BLaER1 (cell line): ENCODE data around the gene NT5C1A.

Source experiments
- H3K27ac ChIP-seq: shearing (Covaris generic); formaldehyde crosslinking; 2 replicates; pipeline ENCODE4 v1.8.1; 2022
- H3K27me3 ChIP-seq: shearing (Covaris generic); formaldehyde crosslinking; 2 replicates; pipeline ENCODE4 v1.8.1; 2022
- H3K36me3 ChIP-seq: shearing (Covaris generic); formaldehyde crosslinking; 2 replicates; pipeline ENCODE4 v1.8.1; 2022
- H3K4me1 ChIP-seq: shearing (Covaris generic); formaldehyde crosslinking; 2 replicates; pipeline ENCODE4 v1.8.1; 2022
- H3K4me2 ChIP-seq: shearing (Covaris generic); formaldehyde crosslinking; 2 replicates; pipeline ENCODE4 v1.8.1; 2022
- H3K4me3 ChIP-seq: shearing (Covaris generic); formaldehyde crosslinking; 2 replicates; pipeline ENCODE4 v1.8.1; 2022
- H3K9ac ChIP-seq: shearing (Covaris generic); formaldehyde crosslinking; 2 replicates; pipeline ENCODE4 v1.8.1; 2022
- H3K9me3 ChIP-seq: shearing (Covaris generic); formaldehyde crosslinking; 2 replicates; pipeline ENCODE4 v1.8.1; 2022
- H4K20me1 ChIP-seq: shearing (Covaris generic); formaldehyde crosslinking; 2 replicates; pipeline ENCODE4 v1.8.1; 2022
- Cebpa-rat ChIP-seq: shearing (Covaris generic); IDR thresholded peaks from 2 replicates; pipeline ENCODE4 v1.8.1; 2022

The NT5C1A gene

GRCh38 chr1:39645411-39646043 lies 26.4 kb downstream of the NT5C1A start:
- no peaks in the 10 kb centered on the region for H4K20me1 ChIP-seq
- no peaks in the 10 kb centered on the region for H3K27me3 ChIP-seq
- no peaks in the 10 kb centered on the region for H3K9me3 ChIP-seq
- H3K9ac ChIP-seq = no peak overlapping the region
- no peak overlapping the region for H3K4me3 ChIP-seq
- peak overlapping the region; percentile 52 for H3K27ac ChIP-seq
- H3K4me1 ChIP-seq = peaks cover 68% of the 10 kb centered on the region
- no peaks in the 10 kb centered on the region for H3K36me3 ChIP-seq
- H3K4me2 ChIP-seq = peak overlapping the region; percentile 83
- no peak for TF ChIP-seq Cebpa-rat

DNA sequence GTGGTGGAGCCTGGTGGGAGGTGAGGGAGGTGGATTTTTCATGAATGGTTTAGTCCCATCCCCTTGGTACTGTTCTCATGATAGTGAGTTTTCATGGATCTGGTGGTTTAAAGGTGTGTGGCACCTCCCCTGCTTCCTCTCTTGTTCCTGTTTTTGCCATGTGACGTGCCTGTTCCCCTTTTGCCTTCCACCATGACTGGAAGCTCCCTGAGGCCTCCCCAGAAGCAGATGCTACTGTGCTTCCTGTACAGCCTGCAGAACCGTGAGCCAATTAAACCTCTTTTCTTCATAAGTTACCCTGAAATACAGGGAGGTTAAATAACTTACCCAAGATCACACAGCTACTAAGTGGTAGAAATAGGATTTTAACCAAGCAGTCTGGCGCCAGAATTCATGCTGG lies 28.2 kb downstream of the NT5C1A start:
- H3K9me3 ChIP-seq = no peaks in the 10 kb centered on the region
- H3K27ac ChIP-seq = no peak overlapping the region; the same call in 1 of the 2 replicates
- no peaks in the 10 kb centered on the region for H3K36me3 ChIP-seq
- H3K4me2 ChIP-seq = no peak overlapping the region
- no peak for TF ChIP-seq Cebpa-rat
- peaks cover 80% of the 10 kb centered on the region for H3K4me1 ChIP-seq
- H3K9ac ChIP-seq = no peak overlapping the region
- no peak overlapping the region for H3K4me3 ChIP-seq
- H4K20me1 ChIP-seq = no peaks in the 10 kb centered on the region
- H3K27me3 ChIP-seq = no peaks in the 10 kb centered on the region

DNA sequence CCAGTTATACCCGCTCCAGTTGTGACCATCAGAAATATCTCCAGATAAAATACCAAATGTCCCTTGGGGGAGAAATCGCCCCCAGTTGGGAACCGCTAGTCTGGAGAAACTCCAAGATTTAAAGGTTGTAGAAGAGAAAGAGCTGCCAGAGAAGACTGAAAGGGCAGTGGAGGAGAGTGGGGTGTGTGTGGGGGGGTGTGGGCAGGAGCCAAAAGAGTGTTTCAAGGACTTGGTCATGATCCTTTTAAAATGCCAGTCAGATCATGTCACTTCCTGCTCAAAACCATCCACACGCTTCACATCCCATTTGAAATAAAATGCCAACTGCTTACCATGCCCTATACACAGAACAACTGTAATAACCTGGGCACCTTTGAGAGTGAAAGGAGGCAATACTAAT lies 29.1 kb downstream of the NT5C1A start:
- Histone ChIP-seq H4K20me1 (no peaks in the 10 kb centered on the region), H3K9me3 (no peaks in the 10 kb centered on the region), H3K27ac (peak overlapping the region; percentile 25), H3K9ac (no peak overlapping the region), H3K27me3 (no peaks in the 10 kb centered on the region), H3K36me3 (no peaks in the 10 kb centered on the region), H3K4me2 (peak overlapping the region; percentile 74), H3K4me3 (no peak overlapping the region), H3K4me1 (peaks cover 80% of the 10 kb centered on the region)
- no peak for TF ChIP-seq Cebpa-rat

GRCh38 chr1:39640861-39641260 lies 31.0 kb downstream of the NT5C1A start:
- Histone ChIP-seq H4K20me1 (no peaks in the 10 kb centered on the region), H3K36me3 (no peaks in the 10 kb centered on the region), H3K4me2 (no peak overlapping the region), H3K9ac (no peak overlapping the region), H3K4me1 (peaks cover 80% of the 10 kb centered on the region), H3K4me3 (no peak overlapping the region), H3K27ac (no peak overlapping the region), H3K27me3 (no peaks in the 10 kb centered on the region), H3K9me3 (no peaks in the 10 kb centered on the region)
- no peak for TF ChIP-seq Cebpa-rat

DNA sequence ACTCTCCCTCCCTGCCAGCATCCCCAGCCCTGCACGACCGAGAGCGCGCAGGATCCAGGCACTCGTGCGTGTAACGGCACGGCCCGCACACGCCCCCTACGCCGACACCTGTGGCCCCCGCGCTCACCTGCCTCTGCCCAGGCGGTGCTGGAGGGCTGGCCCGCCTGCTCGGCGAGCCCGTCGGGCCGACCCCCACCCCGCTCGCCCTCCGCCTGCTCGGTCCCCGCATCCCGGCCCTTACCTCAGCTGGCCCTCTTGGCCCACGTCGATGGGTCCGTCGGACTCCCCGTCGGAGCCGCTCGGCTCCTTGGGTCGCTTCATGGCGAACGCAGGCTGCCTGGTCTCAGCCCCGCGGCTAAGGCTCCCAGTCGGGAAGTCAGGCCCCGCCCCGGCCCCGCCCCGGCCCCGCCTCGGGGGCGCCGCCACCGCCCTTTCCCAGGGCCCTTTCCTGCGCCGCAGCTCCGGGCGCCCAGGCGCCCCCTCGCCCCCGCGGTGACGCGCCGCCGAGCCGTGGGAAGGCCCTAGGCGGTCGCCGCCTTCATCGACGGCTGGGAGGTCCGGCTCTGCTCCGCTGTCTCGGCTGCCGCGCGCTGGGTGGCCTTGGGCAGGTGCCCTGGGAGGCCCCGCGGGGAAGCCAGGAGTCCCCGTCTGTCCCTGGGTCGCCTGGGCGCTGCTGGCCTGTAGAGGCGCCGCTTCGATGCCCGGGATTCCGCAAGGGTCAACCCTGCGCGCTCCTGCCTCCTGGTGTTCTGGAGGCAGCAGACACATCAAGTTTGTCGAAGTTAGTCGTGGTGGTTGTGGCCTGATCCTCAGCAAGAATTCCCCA lies 32.4 kb downstream of the NT5C1A start, which contains the start of gene HEYL:
TSS of gene HEYL (minus strand) at position 339 of the 826 bp plus-strand sequence. CDS start at position 321, 18 bp downstream.
- H4K20me1 ChIP-seq = no peaks in the 10 kb centered on the region
- peak within 1 kb of the TSS; percentile 80 for H3K9ac ChIP-seq
- no peaks in the 10 kb centered on the region for H3K36me3 ChIP-seq
- peak within 1 kb of the TSS; percentile 80 for H3K4me3 ChIP-seq
- H3K27ac ChIP-seq = peak within 1 kb of the TSS; percentile 73
- no peaks in the 10 kb centered on the region for H3K9me3 ChIP-seq
- no peaks in the 10 kb centered on the region for H3K27me3 ChIP-seq
- peaks cover 80% of the 10 kb centered on the region for H3K4me1 ChIP-seq
- no peak for TF ChIP-seq Cebpa-rat
- peak within 1 kb of the TSS; percentile 94 for H3K4me2 ChIP-seq

- Histone ChIP-seq H3K9me3 (no peaks in the 10 kb centered on the region), H3K4me2 (peak overlapping the region; percentile 94), H3K36me3 (no peaks in the 10 kb centered on the region), H3K27ac (peak overlapping the region; percentile 73), H3K4me1 (peaks cover 80% of the 10 kb centered on the region), H3K4me3 (peak overlapping the region; percentile 80), H3K9ac (peak overlapping the region; percentile 80), H3K27me3 (no peaks in the 10 kb centered on the region), H4K20me1 (no peaks in the 10 kb centered on the region)
- TF ChIP-seq Cebpa-rat = no peak
These were observed 33.0 kb downstream of the NT5C1A start for GRCh38 chr1:39638965-39639304.

DNA sequence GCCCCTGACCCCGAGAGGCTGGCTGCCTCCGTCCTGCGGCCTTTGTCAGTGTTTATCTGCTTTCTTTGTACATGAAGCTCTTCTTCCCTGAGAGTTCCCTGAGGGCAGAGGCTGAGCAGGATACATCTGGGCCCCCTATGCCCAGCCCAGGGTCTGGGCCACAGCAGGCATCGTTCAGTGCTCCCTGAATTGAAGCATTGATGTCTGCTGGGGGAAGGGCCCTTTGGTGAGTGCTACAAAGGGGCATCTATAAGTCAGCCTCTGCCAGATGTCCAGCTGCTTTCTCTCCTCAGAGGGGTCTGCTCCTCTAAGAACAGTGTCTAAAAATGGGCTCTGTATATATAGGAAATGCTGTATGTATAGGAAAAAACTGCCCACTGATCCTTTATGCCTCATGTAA lies 34.5 kb downstream of the NT5C1A start:
- no peak for TF ChIP-seq Cebpa-rat
- no peaks in the 10 kb centered on the region for H4K20me1 ChIP-seq
- peak overlapping the region; percentile 38; the same call in 1 of the 2 replicates for H3K9ac ChIP-seq
- H3K36me3 ChIP-seq = peaks cover 4% of the 10 kb centered on the region; the same call in 1 of the 2 replicates
- peak overlapping the region; percentile 41 for H3K27ac ChIP-seq
- H3K4me1 ChIP-seq = peaks cover 80% of the 10 kb centered on the region
- no peaks in the 10 kb centered on the region for H3K27me3 ChIP-seq
- peak overlapping the region; percentile 11; the same call in 1 of the 2 replicates for H3K4me3 ChIP-seq
- H3K9me3 ChIP-seq = no peaks in the 10 kb centered on the region
- H3K4me2 ChIP-seq = peak overlapping the region; percentile 94

DNA sequence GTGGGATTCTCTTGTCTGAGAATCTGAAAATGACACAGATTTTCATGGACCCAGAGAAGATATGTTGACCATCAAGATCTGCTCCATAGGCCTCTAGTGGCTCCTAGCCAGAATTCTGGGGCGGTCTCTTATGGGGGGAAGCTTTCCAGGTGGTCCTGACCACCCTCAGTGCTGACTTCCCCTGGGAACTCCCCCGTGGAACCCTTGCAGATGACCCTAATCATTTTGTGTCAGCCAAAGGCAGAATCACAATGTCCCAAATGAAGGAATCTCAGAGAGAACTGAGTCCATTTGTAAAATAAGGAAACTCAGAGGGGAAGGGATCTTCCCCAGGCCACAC lies 36.1 kb downstream of the NT5C1A start:
- no peaks in the 10 kb centered on the region for H4K20me1 ChIP-seq
- peak overlapping the region; percentile 53 for H3K4me2 ChIP-seq
- H3K9ac ChIP-seq = no peak overlapping the region
- no peak for TF ChIP-seq Cebpa-rat
- H3K27me3 ChIP-seq = no peaks in the 10 kb centered on the region
- peaks cover 92% of the 10 kb centered on the region for H3K4me1 ChIP-seq
- no peaks in the 10 kb centered on the region for H3K9me3 ChIP-seq
- peaks cover 19% of the 10 kb centered on the region for H3K36me3 ChIP-seq
- H3K4me3 ChIP-seq = no peak overlapping the region
- H3K27ac ChIP-seq = no peak overlapping the region; the same call in 1 of the 2 replicates

DNA sequence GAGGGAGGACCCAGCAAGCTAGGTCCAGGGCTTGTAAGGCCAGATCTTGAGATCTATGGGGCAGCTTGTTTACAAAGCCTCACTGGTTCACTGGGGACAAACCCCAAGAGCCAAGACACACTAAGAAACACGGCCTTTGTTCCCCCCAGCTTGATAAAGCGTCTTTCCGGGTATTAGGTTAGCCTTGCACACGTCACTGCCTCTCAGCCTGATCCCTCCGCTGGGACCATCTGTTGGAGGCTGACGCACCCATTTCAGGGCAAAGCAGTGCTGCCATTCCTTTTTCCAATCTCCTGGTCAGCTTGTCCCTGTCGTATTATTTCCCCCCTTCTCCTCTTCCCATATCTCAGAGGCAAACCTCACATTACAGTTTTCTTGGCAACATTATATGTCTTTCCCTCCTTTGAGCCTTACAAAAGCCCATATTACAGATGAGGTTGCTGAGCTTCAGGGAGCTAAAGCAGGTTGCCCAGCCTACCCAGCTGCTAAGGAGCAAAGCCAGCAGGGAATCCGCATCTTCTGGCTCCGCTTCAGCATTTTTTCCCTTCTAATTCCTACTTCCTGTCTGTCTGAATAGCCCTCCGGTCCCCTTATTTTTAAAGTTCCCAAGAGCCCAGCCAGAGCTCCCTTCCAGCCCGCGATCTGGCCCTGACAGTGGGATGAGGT lies 36.6 kb downstream of the NT5C1A start:
- H3K27me3 ChIP-seq = no peaks in the 10 kb centered on the region
- H3K27ac ChIP-seq = peak overlapping the region; percentile 24; the same call in 1 of the 2 replicates
- peaks cover 24% of the 10 kb centered on the region for H3K36me3 ChIP-seq
- no peaks in the 10 kb centered on the region for H3K9me3 ChIP-seq
- H3K4me3 ChIP-seq = no peak overlapping the region
- H4K20me1 ChIP-seq = no peaks in the 10 kb centered on the region
- peak overlapping the region; percentile 53 for H3K4me2 ChIP-seq
- no peak for TF ChIP-seq Cebpa-rat
- no peak overlapping the region for H3K9ac ChIP-seq
- peaks cover 94% of the 10 kb centered on the region for H3K4me1 ChIP-seq

- Histone ChIP-seq H3K4me3 (no peak overlapping the region), H3K27ac (peak overlapping the region; percentile 46; the same call in 1 of the 2 replicates), H3K36me3 (peaks cover 43% of the 10 kb centered on the region), H3K4me2 (peak overlapping the region; percentile 23), H3K9me3 (no peaks in the 10 kb centered on the region), H4K20me1 (no peaks in the 10 kb centered on the region), H3K4me1 (peaks cover 86% of the 10 kb centered on the region), H3K27me3 (no peaks in the 10 kb centered on the region), H3K9ac (no peak overlapping the region)
- TF ChIP-seq Cebpa-rat = no peak
These were observed 38.5 kb downstream of the NT5C1A start for GRCh38 chr1:39633422-39633821.
